UCSD-AML1 (cell line): ENCODE results near the gene EFL1.
"Not testable (repeated sequence)": the region's sequence is repeated elsewhere in the genome, so short reads cannot be mapped to it uniquely, and the experiment has no call there.

Experiments
- DNase-seq: peaks from one replicate; lab custom pipeline; 2025; ENCODE audit not compliant: unreplicated experiment; lab: John Stamatoyannopoulos, UW

The EFL1 gene

GRCh38 chr15:82281276-82281675 is 18.7 kb upstream of the EFL1 start:
- not testable (repeated sequence) for DNase-seq

GRCh38 chr15:82275410-82275809 is 12.9 kb upstream of the EFL1 start:
- DNase-seq, result no peak

GRCh38 chr15:82272154-82272553 is 9.6 kb upstream of the EFL1 start:
- no peak for DNase-seq

DNA sequence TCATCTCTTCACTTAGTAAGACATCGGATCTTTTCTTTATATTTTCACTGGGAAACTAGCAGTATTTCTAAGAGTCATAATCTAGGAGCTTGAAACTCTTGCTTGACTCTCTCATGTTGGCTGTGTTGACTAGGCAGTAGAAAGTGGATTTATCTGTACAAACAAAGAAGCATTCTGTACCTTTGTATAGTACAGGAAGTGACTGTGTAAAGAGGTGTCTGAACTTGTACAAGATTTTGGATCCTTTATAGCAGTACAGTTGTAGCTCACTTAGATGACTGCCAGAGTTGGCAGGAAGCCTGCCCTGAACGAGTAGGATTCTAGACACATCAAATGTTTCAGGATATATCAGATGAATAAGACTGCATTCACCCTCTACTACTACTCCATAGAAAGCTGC is 5.9 kb upstream of the EFL1 start:
- not testable (repeated sequence) for DNase-seq

DNA sequence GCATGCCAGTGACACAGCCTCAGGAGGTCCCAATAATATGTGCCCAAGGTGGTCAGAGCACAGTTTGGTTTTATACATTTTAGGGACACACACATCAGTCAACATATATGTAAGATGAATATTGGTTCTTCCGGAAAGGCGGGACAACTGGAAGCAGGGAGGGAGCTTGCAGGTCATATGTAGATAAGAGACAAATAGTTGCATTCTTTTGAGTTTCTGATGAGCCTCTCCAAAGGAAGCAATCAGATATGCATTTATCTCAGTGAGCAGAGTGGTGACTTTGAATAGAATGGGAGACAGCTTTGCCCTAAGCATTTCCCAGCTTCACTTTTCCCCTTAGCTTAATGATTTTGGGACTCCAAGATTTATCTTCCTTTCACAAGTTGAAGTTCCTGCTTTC is 4.6 kb upstream of the EFL1 start:
- not testable (repeated sequence) for DNase-seq

DNA sequence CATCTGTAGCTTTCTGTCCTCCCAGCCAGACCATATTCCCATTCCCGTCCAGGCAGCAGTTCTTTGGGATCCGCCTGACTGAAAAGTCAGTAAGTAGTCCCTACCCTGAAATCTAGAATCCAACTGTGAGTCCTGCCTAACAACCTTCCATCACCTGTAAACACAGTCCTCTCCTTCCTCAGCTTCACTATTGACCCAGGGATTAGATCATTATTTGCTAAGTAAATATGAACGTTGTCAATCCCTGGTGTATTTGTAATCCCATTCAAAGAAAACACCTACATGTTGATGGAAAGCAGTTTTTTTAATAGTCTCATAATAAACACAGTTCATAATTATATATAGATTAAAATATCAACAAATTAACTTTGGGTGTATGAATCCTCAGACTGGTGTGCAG is 816 bp upstream of the EFL1 start:
- no peak for DNase-seq

GRCh38 chr15:82261566-82262421 is 740 bp downstream of the EFL1 start:
- peak; percentile 28 for DNase-seq

GRCh38 chr15:82248261-82248660 is 14.3 kb downstream of the EFL1 start:
- DNase-seq, result not testable (repeated sequence)

DNA sequence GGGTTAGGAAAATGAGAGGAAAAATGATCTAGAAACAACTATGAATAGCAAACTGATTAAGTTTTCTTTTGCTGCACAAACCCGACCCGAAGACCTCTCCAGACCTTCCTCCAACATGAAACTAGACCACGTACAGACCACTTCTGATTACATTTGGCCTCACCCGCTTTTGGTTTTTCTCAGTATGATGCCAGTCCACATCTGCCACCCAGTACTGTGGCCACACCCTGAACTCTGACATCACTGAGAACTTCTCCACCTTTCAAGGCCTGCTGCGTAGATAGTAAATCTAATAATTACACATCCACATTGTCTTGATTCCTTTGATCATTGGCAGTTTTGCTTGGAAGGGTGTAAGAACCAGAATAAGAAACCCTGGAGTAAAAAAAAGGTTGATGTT is 16.6 kb downstream of the EFL1 start:
- DNase-seq, result not testable (repeated sequence)

- DNase-seq, result not testable (repeated sequence)
These were observed 18.9 kb downstream of the EFL1 start for GRCh38 chr15:82243644-82244043.

GRCh38 chr15:82241836-82242499 is 20.6 kb downstream of the EFL1 start:
- DNase-seq, result not testable (repeated sequence)

- DNase-seq, result no peak
These were observed 22.7 kb downstream of the EFL1 start for GRCh38 chr15:82239685-82240391.

- not testable (repeated sequence) for DNase-seq
These were observed 24.5 kb downstream of the EFL1 start for GRCh38 chr15:82237944-82238534.

DNA sequence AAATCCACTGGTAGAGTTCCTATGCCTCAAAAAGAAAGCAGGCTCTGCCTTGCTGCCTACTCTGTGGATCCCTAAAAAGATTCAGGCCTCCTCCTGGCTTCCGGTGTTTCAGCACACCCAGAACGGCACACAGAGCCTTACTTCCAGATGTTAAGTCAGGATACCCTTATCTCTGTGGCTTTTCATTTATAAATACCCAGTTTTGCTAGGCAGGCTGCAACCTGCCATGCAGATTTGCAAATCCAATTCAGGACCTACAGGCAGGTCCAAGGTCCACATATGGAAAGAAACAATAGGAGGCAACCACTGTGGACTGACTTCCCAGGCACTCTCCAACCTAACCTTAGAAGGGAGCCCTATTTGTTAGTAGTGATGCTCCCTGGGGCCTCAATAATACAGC is 30.7 kb downstream of the EFL1 start:
- no peak for DNase-seq

DNA sequence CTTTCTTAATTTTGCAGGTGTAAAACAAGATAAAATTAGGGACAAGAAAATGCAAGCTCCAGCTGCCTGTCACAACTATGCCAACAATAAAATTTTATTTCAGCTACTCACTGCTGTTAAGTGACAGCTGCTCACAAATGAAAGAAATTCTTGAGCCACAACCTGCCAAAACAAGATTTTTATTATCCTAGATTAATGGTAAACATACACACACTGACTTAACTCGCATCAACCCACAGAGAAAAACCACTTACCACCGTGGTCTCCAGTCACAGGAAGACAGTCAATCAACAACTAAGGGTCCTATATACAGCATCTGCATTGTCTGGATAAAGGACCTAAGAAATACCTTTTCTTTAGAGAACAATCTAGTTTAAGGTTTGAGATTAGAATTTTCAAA is 31.3 kb downstream of the EFL1 start:
- DNase-seq, result no peak

DNA sequence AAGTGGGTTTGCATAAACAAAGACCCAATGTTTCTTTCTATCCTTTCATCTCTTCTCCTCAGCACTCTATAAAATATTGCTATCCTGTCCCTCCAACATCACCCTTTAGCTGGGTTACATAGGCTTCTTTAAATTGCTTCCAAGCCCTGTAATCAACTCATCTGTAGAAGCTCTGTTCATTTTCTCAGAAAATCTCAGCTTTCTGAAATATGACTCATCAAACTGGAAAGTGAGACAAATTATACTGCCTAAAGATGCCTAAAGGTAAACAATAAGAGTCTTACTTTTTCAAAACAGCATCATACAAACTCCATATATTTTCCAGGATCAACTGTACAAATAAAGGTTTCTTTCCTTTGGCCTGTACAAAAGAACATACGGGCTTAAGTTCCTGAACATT is 33.8 kb downstream of the EFL1 start:
- DNase-seq, result no peak

- DNase-seq, result peak; percentile 26
These were observed 41.0 kb downstream of the EFL1 start for GRCh38 chr15:82221535-82221934.

DNA sequence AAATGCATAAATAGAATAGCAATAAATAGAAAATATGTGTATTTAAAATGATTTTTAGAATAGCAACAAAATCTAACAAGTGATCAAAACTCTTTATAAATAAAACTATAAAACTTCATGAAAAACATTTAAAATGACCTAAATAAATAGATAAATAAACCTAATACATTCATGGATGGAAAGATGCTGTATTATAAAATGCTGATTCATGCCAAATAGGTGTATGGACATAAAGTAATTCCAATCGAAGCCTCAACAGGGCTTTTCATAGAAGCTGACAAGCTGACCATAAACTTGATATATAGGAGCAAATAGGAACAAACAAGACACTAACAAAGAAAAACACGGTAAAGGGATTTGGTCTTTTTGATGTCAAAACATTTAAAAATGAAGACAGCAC is 46.4 kb downstream of the EFL1 start:
- DNase-seq, result not testable (repeated sequence)

GRCh38 chr15:82212201-82212600 is 50.3 kb downstream of the EFL1 start:
- not testable (repeated sequence) for DNase-seq

GRCh38 chr15:82210066-82210597 is 52.4 kb downstream of the EFL1 start:
- DNase-seq, result not testable (repeated sequence)

- not testable (repeated sequence) for DNase-seq
These were observed 58.0 kb downstream of the EFL1 start for GRCh38 chr15:82204575-82204974.
